GM23248 (cell line): Measurements from ENCODE around the gene RASSF3. TPM values are rescaled to one million over a fixed set of nuclear protein-coding genes. Genes with fewer than 3 reads are reported as not detected.

ENCODE experiments used
- DNase-seq: peaks from one replicate; pipeline ENCODE4 v3.0.0-alpha.2; 2015
- H2AFZ ChIP-seq: fragments of 200-600 bp; sonication (generic); 2 replicates; pipeline ENCODE4 v1.6.1; 2016; ENCODE audit warnings: antibody characterized with exemption
- H3F3A ChIP-seq: fragments of 200-600 bp; sonication (generic); 2 replicates; pipeline ENCODE4 v1.6.1; 2016; ENCODE audit warnings: mild to moderate bottlenecking, antibody characterized with exemption, mixed run types; ENCODE audit not compliant: insufficient read depth
- H3K27ac ChIP-seq: fragments of 200-600 bp; sonication (generic); 2 replicates; pipeline ENCODE4 v1.5.1; 2016; ENCODE audit warnings: mild to moderate bottlenecking
- H3K27me3 ChIP-seq: fragments of 200-600 bp; sonication (generic); replicated peaks from 2 replicates; pipeline ENCODE4 v1.6.1; 2016; ENCODE audit warnings: mild to moderate bottlenecking; ENCODE audit not compliant: insufficient read depth
- H3K36me3 ChIP-seq: fragments of 200-600 bp; sonication (generic); 2 replicates; pipeline ENCODE4 v1.6.1; 2016; ENCODE audit warnings: low read depth, mild to moderate bottlenecking
- H3K4me1 ChIP-seq: fragments of 200-600 bp; sonication (generic); 2 replicates; pipeline ENCODE4 v1.6.1; 2016; ENCODE audit warnings: mild to moderate bottlenecking; ENCODE audit not compliant: insufficient read depth
- H3K4me2 ChIP-seq: fragments of 200-600 bp; sonication (generic); one replicate; pipeline ENCODE4 v1.6.1; 2016; ENCODE audit warnings: mild to moderate bottlenecking; ENCODE audit not compliant: unreplicated experiment
- H3K4me3 ChIP-seq: fragments of 200-600 bp; sonication (generic); 2 replicates; pipeline ENCODE4 v1.5.1; 2016; ENCODE audit warnings: mild to moderate bottlenecking
- H3K79me2 ChIP-seq: fragments of 200-600 bp; sonication (generic); 2 replicates; pipeline ENCODE4 v1.6.1; 2016; ENCODE audit warnings: mild to moderate bottlenecking; ENCODE audit not compliant: insufficient read depth
- H3K9ac ChIP-seq: fragments of 200-600 bp; sonication (generic); 2 replicates; pipeline ENCODE4 v1.6.1; 2016; ENCODE audit warnings: mild to moderate bottlenecking
- H3K9me2 ChIP-seq: fragments of 200-600 bp; sonication (generic); 2 replicates; pipeline ENCODE4 v1.6.1; 2016; ENCODE audit warnings: mixed run types, mild to moderate bottlenecking, moderate library complexity; ENCODE audit not compliant: insufficient read depth
- H3K9me3 ChIP-seq: fragments of 200-600 bp; sonication (generic); one replicate; pipeline ENCODE4 v1.6.1; 2017; ENCODE audit warnings: low read depth
- H4K20me1 ChIP-seq: fragments of 200-600 bp; sonication (generic); 2 replicates; pipeline ENCODE4 v1.6.0; 2016; ENCODE audit not compliant: insufficient read depth
- EZH2 ChIP-seq: fragments of 200-600 bp; sonication (generic); IDR thresholded peaks from 2 replicates; pipeline ENCODE4 v1.6.1; 2018; ENCODE audit warnings: antibody characterized with exemption, mild to moderate bottlenecking; ENCODE audit not compliant: insufficient read depth, poor library complexity, severe bottlenecking
- EZH2phosphoT487 ChIP-seq: fragments of 200-600 bp; sonication (generic); IDR thresholded peaks from 2 replicates; pipeline ENCODE4 v1.6.1; 2018; ENCODE audit warnings: antibody characterized with exemption, moderate library complexity, mild to moderate bottlenecking, low read depth; ENCODE audit not compliant: insufficient read depth
- WGBS, 2 experiments: methylation state at CpG; one replicate each; pipeline ENCODE4 v1.1.6; 2015 to 2017; ENCODE audit warnings: low lambda C conversion rate in 2 of 2, low coverage in 1 of 2; ENCODE audit errors: missing lambda C conversion rate in 2 of 2; 5-methylcytosine and 5-hydroxymethylcytosine counted together
- in situ Hi-C: fragments of 300-500 bp; cut with MboI; formaldehyde crosslinking; loops from 2 replicates; pipeline ENCODE4 v1.15.0; 2020
- polyA plus RNA-seq: library from polyadenylated mRNA; unstranded; fragments of >200 nt; fragmentation: Nextera tagmentation; extraction: Ambion mirVana; gene quantifications from 2 replicates; pipeline ENCODE4 v1.2.1, GENCODE V29; 2016
- total RNA-seq: library from RNA; depleted of rRNA; stranded (reverse); fragments of >200 nt; shearing (Covaris generic); gene quantifications from 2 replicates; pipeline ENCODE4 v1.2.3, GENCODE V29; 2014

The RASSF3 gene
- total and polyA plus RNA-seq, 2 experiments from 2014 or later: 1.9 to 4.9 TPM

GRCh38 chr12:64733857-64734256 lies 123.6 kb downstream of the RASSF3 start:
- H3K4me2 ChIP-seq: no peak overlapping the region

GRCh38 chr12:64735442-64735841 lies 125.1 kb downstream of the RASSF3 start:
- peaks cover 4% of the 10 kb centered on the region; the same call in 1 of the 2 replicates for H3K36me3 ChIP-seq
- in situ Hi-C loops: no loop called here
- H3K4me1 ChIP-seq: peaks cover 5% of the 10 kb centered on the region

More at GRCh38 chr12:64733857-64734256, 123.6 kb downstream of the RASSF3 start:
- H3K9me3 ChIP-seq: no peaks in the 10 kb centered on the region
- H3K9me2 ChIP-seq: no peaks in the 10 kb centered on the region
- no peak overlapping the region for H3K27ac ChIP-seq
- no peak overlapping the region for H2AFZ ChIP-seq
- in situ Hi-C loops: no loop called here
- peaks cover under 1% of the 10 kb centered on the region; the same call in 1 of the 2 replicates for H3K36me3 ChIP-seq
- peak; percentile 28 for DNase-seq
- H3F3A ChIP-seq: no peaks in the 10 kb centered on the region
- H3K9ac ChIP-seq: no peak overlapping the region
- H3K4me1 ChIP-seq: peaks cover 5% of the 10 kb centered on the region
- H3K79me2 ChIP-seq: no peaks in the 10 kb centered on the region
- no peaks in the 10 kb centered on the region for H4K20me1 ChIP-seq
- TF ChIP-seq EZH2phosphoT487: no peak
- no peak for TF ChIP-seq EZH2
- H3K27me3 ChIP-seq: no peaks in the 10 kb centered on the region
- WGBS, 2 experiments: 55 to 57% methylated on average over 4 of the region's 4 CpGs
- no peak overlapping the region for H3K4me3 ChIP-seq

GRCh38 chr12:64736771-64737170 lies 126.5 kb downstream of the RASSF3 start:
- DNase-seq: no peak
- Histone ChIP-seq H3K27ac (no peak overlapping the region), H3K79me2 (no peaks in the 10 kb centered on the region), H3K4me3 (no peak overlapping the region), H3K4me1 (peaks cover 5% of the 10 kb centered on the region), H3K9ac (no peak overlapping the region), H3K27me3 (no peaks in the 10 kb centered on the region), H3F3A (no peaks in the 10 kb centered on the region), H3K36me3 (peaks cover 4% of the 10 kb centered on the region; the same call in 1 of the 2 replicates), H3K9me3 (no peaks in the 10 kb centered on the region), H3K4me2 (no peak overlapping the region), H3K9me2 (no peaks in the 10 kb centered on the region), H2AFZ (no peak overlapping the region), H4K20me1 (no peaks in the 10 kb centered on the region)
- 50 to 73% methylated on average over 1 of the region's 1 CpG for WGBS, 2 experiments
- in situ Hi-C loops: no loop called here
- no peak for TF ChIP-seq EZH2
- TF ChIP-seq EZH2phosphoT487: no peak

More at GRCh38 chr12:64735442-64735841, 125.1 kb downstream of the RASSF3 start:
- DNase-seq: peak; percentile 11
- Histone ChIP-seq H3K4me2 (no peak overlapping the region), H4K20me1 (no peaks in the 10 kb centered on the region), H3K9me2 (no peaks in the 10 kb centered on the region), H3K9ac (no peak overlapping the region), H2AFZ (no peak overlapping the region), H3K27ac (no peak overlapping the region), H3K79me2 (no peaks in the 10 kb centered on the region), H3K9me3 (no peaks in the 10 kb centered on the region), H3K27me3 (no peaks in the 10 kb centered on the region), H3K4me3 (no peak overlapping the region), H3F3A (no peaks in the 10 kb centered on the region)
- no peak for TF ChIP-seq EZH2
- no peak for TF ChIP-seq EZH2phosphoT487

GRCh38 chr12:64737539-64737938 lies 127.2 kb downstream of the RASSF3 start:
- Histone ChIP-seq H2AFZ (no peak overlapping the region), H4K20me1 (no peaks in the 10 kb centered on the region), H3F3A (no peaks in the 10 kb centered on the region), H3K4me2 (no peak overlapping the region), H3K4me1 (peaks cover 5% of the 10 kb centered on the region), H3K9me2 (no peaks in the 10 kb centered on the region), H3K4me3 (no peak overlapping the region), H3K9me3 (no peaks in the 10 kb centered on the region), H3K9ac (no peak overlapping the region), H3K27me3 (no peaks in the 10 kb centered on the region), H3K27ac (no peak overlapping the region), H3K79me2 (no peaks in the 10 kb centered on the region), H3K36me3 (peaks cover 4% of the 10 kb centered on the region; the same call in 1 of the 2 replicates)
- WGBS, 2 experiments: 71 to 88% methylated on average over 1 of the region's 1 CpG
- TF ChIP-seq EZH2phosphoT487 (no peak), EZH2 (no peak)
- DNase-seq: no peak
- in situ Hi-C loops: no loop called here

- H3K27ac ChIP-seq: no peak overlapping the region
- H3K27me3 ChIP-seq: no peaks in the 10 kb centered on the region
- H3K9ac ChIP-seq: no peak overlapping the region
- TF ChIP-seq EZH2phosphoT487 (no peak), EZH2 (no peak)
- in situ Hi-C loops: no loop called here
- no peaks in the 10 kb centered on the region for H3K9me3 ChIP-seq
- H3K4me2 ChIP-seq: no peak overlapping the region
- H3K79me2 ChIP-seq: no peaks in the 10 kb centered on the region
- H3F3A ChIP-seq: no peaks in the 10 kb centered on the region
- H3K36me3 ChIP-seq: peaks cover 14% of the 10 kb centered on the region
- 69 to 75% methylated on average over 2 of the region's 2 CpGs for WGBS, 2 experiments
- no peaks in the 10 kb centered on the region for H4K20me1 ChIP-seq
- no peak overlapping the region for H3K4me3 ChIP-seq
- peaks cover 5% of the 10 kb centered on the region for H3K4me1 ChIP-seq
- H3K9me2 ChIP-seq: no peaks in the 10 kb centered on the region
- H2AFZ ChIP-seq: no peak overlapping the region
- no peak for DNase-seq
Observed at GRCh38 chr12:64739778-64740177, 129.5 kb downstream of the RASSF3 start.
